Activated B cell treated with CpG ODN at 0.5 μM for 24 hours (primary cell): Measurements from ENCODE around the gene NMT1. TPM values are rescaled to one million over a fixed set of nuclear protein-coding genes. Genes with fewer than 3 reads are reported as not detected.
A peak's percentile ranks its signal among the peaks of the same experiment; 100 is the strongest.

Experiments used
- ATAC-seq: fragments of 200-7000 bp; cut with Tn5 transposase; one replicate; pipeline ENCODE4 v1.10.0; 2021; ENCODE audit warnings: low read depth, mild to moderate bottlenecking, moderate library complexity
- CTCF ChIA-PET: fragments of 350-600 bp; sonication (Branson Sonifier 250); formaldehyde crosslinking; loops from one replicate; lab custom pipeline; 2021; ENCODE audit warnings: antibody characterized with exemption; lab: Charles Lee
- POLR2A ChIA-PET: fragments of 350-600 bp; sonication (Branson Sonifier 250); formaldehyde crosslinking; loops from one replicate; lab custom pipeline; 2021; ENCODE audit warnings: antibody characterized with exemption; lab: Charles Lee
- DNase-seq: peaks from one replicate; pipeline ENCODE4 v3.0.0; 2022
- H3K27ac Mint-ChIP-seq: one replicate; pipeline ENCODE4 v1.8.0; 2020; ENCODE audit warnings: mixed read lengths
- H3K27me3 Mint-ChIP-seq: one replicate; pipeline ENCODE4 v1.8.0; 2021; ENCODE audit warnings: mixed read lengths
- H3K36me3 Mint-ChIP-seq: one replicate; pipeline ENCODE4 v1.8.0; 2021; ENCODE audit warnings: low read depth, mixed read lengths
- H3K4me1 Mint-ChIP-seq: one replicate; pipeline ENCODE4 v1.8.0; 2021; ENCODE audit warnings: mixed read lengths
- H3K4me3 Mint-ChIP-seq: one replicate; pipeline ENCODE4 v1.8.0; 2020; ENCODE audit warnings: mild to moderate bottlenecking, mixed read lengths
- H3K9me3 Mint-ChIP-seq: one replicate; pipeline ENCODE4 v1.8.0; 2020; ENCODE audit warnings: mixed read lengths
- intact Hi-C: fragments of 100-400 bp; cut with micrococcal nuclease; formaldehyde crosslinking; loops from one replicate; pipeline ENCODE4 v1.15.1; 2024
- total RNA-seq: library from RNA; stranded (reverse); gene quantifications from 2 replicates; pipeline ENCODE4 v1.2.3, GENCODE V29; 2022
- TF ChIP-seq, protein P1 (sequence below): fragments of 200-600 bp; IDR thresholded peaks from one replicate; pipeline ENCODE4 v1.8.0; 2022; ENCODE audit warnings: antibody characterized with exemption, mild to moderate bottlenecking

Gene NMT1
- total RNA-seq, 1 donor from 2014 or later: 154 TPM

DNA sequence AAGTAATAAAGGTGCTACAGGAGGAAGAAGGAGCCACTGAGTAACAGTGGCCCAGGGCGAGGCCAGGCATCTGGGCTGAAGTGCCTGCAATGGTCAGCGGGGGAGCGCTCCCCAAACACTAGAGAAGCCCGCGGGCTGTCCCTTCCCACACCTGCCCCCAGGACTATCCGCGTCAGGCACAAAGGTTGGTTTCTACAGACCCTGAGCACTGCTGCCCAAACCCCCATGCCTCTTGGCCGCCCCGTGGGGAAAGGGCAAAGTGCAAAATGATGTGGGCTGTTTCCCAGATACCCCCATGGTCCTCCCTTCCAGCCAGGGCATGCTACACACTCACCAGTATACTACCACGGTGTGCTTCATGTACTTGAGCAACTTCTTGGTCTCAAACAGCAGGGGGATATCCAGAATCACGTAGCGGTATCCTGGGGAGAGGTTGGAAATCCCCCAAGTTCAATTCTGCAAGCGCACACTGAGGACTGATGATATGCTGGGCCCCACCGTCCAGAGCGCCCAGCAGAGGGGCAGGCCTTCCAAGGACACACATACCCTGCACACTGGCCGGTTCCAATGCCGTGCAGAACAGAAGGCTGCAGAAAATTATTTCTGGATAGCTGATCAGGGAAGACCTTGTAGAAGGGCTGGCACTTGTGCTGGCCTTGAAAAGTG, 31.2 kb upstream of the NMT1 start:
- DNase-seq (no peak), ATAC-seq (peak; percentile 52)
- Mint-ChIP-seq H3K4me1 (peaks cover 6% of the 10 kb centered on the region), H3K4me3 (no peak overlapping the region), H3K9me3 (no peaks in the 10 kb centered on the region), H3K36me3 (peaks cover 46% of the 10 kb centered on the region), H3K27ac (no peak overlapping the region), H3K27me3 (no peaks in the 10 kb centered on the region)
- CTCF ChIA-PET: no interaction called here
- POLR2A ChIA-PET: no interaction called here
- TF ChIP-seq, protein P1, sequence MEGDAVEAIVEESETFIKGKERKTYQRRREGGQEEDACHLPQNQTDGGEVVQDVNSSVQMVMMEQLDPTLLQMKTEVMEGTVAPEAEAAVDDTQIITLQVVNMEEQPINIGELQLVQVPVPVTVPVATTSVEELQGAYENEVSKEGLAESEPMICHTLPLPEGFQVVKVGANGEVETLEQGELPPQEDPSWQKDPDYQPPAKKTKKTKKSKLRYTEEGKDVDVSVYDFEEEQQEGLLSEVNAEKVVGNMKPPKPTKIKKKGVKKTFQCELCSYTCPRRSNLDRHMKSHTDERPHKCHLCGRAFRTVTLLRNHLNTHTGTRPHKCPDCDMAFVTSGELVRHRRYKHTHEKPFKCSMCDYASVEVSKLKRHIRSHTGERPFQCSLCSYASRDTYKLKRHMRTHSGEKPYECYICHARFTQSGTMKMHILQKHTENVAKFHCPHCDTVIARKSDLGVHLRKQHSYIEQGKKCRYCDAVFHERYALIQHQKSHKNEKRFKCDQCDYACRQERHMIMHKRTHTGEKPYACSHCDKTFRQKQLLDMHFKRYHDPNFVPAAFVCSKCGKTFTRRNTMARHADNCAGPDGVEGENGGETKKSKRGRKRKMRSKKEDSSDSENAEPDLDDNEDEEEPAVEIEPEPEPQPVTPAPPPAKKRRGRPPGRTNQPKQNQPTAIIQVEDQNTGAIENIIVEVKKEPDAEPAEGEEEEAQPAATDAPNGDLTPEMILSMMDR: no peak
- intact Hi-C loops: no loop called here

DNA sequence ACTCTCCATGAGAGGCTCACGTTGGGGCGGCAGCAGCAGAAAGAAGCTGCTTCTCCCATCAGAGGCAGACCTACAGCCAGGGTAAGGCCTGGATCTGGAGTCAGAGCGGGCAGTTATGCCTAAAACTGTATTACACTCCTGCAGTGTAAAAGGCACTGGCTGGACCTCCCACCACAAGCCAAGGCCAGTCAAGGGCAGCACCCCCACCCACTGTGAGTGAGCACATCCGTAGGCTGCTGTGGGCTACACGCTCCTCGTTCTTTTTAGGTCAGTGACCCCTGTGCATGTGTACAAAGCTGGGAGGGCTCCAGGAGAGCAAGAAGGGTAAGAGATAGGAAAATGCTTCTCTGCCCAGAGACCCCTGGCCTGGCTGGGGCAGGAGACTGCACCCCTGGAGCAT, 30.4 kb upstream of the NMT1 start:
- Mint-ChIP-seq H3K27me3 (no peaks in the 10 kb centered on the region), H3K4me3 (no peak overlapping the region), H3K36me3 (peaks cover 46% of the 10 kb centered on the region), H3K4me1 (peaks cover 6% of the 10 kb centered on the region), H3K9me3 (no peaks in the 10 kb centered on the region), H3K27ac (no peak overlapping the region)
- TF ChIP-seq, protein P1: no peak
- DNase-seq (no peak), ATAC-seq (no peak)
- POLR2A ChIA-PET: no interaction called here
- intact Hi-C loops: no loop called here
- CTCF ChIA-PET: no interaction called here

DNA sequence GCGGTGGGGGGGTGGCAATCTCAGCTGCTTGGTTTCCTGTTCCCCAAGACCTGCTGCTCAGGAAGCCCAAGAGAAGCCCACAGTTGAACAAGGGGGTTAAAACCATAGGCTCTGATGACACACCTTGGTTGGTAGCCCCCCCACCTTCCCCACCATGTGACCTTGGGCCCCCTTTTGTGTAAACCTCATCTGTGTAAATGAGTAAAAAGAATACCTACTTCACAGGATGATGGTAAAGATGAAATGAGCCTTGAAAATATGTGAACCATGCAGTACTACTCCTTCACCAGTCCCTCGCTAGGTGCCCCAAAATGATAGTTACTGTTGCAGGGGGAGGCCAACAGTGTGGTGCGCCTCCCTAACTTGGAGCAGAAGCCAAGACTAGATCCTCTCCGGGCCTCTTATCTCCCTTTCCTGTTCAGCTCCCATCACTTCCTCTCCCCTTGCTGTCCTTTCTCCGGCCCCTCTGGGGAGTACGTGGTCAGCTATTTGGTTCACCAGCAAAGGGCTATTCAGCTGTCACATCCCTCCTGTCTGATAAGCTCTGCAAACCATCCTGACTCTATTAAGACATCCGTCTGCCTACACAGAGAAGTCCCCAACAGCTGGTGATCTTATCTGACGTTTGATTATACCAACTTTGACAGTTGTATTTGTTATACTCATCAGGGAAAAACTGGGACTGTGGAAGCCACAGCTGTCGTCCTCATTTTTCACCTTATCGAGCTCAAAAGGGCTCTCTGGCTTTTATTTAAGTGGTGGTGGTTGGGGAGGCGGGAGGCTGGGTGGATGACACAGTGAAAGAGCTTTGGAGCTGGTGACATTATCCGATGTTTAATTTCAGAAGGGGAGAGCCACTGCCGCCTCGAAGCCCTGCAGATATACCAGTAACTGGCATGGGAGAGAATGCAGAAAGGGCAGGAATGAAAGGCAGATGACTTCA, 29.6 kb upstream of the NMT1 start:
- no peaks in the 10 kb centered on the region for H3K9me3 Mint-ChIP-seq
- ChIA-PET CTCF (no interaction called here), POLR2A (no interaction called here)
- no peaks in the 10 kb centered on the region for H3K27me3 Mint-ChIP-seq
- TF ChIP-seq, protein P1: no peak
- DNase-seq: no peak
- H3K4me3 Mint-ChIP-seq: no peak overlapping the region
- H3K4me1 Mint-ChIP-seq: peaks cover 6% of the 10 kb centered on the region
- no peak for ATAC-seq
- H3K36me3 Mint-ChIP-seq: peaks cover 46% of the 10 kb centered on the region
- no peak overlapping the region for H3K27ac Mint-ChIP-seq
- intact Hi-C loops: no loop called here

DNA sequence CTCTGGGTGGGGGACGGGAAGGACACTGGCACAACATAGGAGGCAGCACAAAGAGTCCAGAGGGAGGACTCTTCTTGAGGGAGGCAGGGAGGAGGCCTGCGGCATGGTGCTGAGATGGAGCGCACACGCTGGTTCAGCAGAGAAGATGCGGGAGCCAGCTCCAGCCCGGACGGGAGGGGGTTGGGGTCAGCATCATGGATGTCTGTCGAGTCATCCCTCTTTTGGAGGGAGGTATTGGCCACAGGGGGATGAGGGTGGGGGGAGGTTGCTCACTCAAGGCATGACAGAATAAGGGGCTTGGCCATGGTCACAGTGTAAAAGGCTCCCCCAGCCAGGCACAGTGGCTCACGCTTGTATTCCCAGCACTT, 29.0 kb upstream of the NMT1 start:
- Mint-ChIP-seq H3K27ac (no peak overlapping the region), H3K27me3 (no peaks in the 10 kb centered on the region), H3K36me3 (peaks cover 44% of the 10 kb centered on the region), H3K9me3 (no peaks in the 10 kb centered on the region), H3K4me3 (no peak overlapping the region), H3K4me1 (peaks cover 6% of the 10 kb centered on the region)
- ChIA-PET CTCF (no interaction called here), POLR2A (no interaction called here)
- DNase-seq (no peak), ATAC-seq (no peak)
- TF ChIP-seq, protein P1: no peak
- intact Hi-C loops: no loop called here

DNA sequence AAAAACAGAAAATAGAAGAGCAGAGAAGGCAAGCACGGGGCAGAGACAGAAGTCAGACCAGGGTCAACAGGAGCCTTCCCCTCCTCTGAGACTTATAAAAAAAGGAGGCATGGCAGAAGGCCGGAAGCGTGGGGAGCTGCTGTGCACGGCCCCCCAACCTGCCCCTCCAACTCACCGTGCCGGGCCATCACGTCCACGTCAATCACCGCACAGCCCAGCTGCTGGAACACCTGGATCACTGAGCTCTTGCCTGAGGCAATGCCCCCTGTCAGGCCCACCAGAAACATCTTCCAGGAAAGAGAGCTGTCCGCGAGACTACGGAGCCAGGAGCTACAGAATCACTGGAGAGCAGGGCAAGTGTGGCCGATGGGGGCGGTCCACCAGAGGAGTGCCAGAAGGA, 26.5 kb upstream of the NMT1 start:
- ChIA-PET CTCF (no interaction called here), POLR2A (no interaction called here)
- ATAC-seq (no peak), DNase-seq (no peak)
- TF ChIP-seq, protein P1: no peak
- Mint-ChIP-seq H3K36me3 (peaks cover 40% of the 10 kb centered on the region), H3K27ac (no peak overlapping the region), H3K9me3 (no peaks in the 10 kb centered on the region), H3K4me1 (peaks cover 18% of the 10 kb centered on the region), H3K4me3 (no peak overlapping the region), H3K27me3 (no peaks in the 10 kb centered on the region)
- intact Hi-C loops: no loop called here
